Karpas-422 (cell line): Measurements from ENCODE around the gene RAET1G. TPM values are rescaled to one million over a fixed set of nuclear protein-coding genes. Genes with fewer than 3 reads are reported as not detected.
"Not testable (repeated sequence)": the region's sequence is repeated elsewhere in the genome, so short reads cannot be mapped to it uniquely, and the experiment has no call there.

Experiments used
- DNase-seq: peaks from one replicate; pipeline ENCODE4 v3.0.0-alpha.2; 2015
- H2AFZ ChIP-seq: fragments of 200-600 bp; sonication (generic); 2 replicates; pipeline ENCODE4 v1.6.1; 2014; ENCODE audit warnings: antibody characterized with exemption, low read length, mixed read lengths
- H3K27ac ChIP-seq: fragments of 200-600 bp; sonication (generic); 2 replicates; pipeline ENCODE4 v1.5.1; 2014; ENCODE audit warnings: mild to moderate bottlenecking, low read length, moderate library complexity
- H3K27me3 ChIP-seq: fragments of 200-600 bp; sonication (generic); 2 replicates; pipeline ENCODE4 v1.6.1; 2014; ENCODE audit warnings: low read length, mixed read lengths
- H3K36me3 ChIP-seq: fragments of 200-600 bp; sonication (generic); 2 replicates; pipeline ENCODE4 v1.6.1; 2014; ENCODE audit warnings: low read length, mixed read lengths; ENCODE audit not compliant: insufficient read depth
- H3K4me1 ChIP-seq: fragments of 200-600 bp; sonication (generic); 2 replicates; pipeline ENCODE4 v1.6.1; 2014; ENCODE audit warnings: mild to moderate bottlenecking, low read length, mixed read lengths
- H3K4me2 ChIP-seq: fragments of 200-600 bp; sonication (generic); 2 replicates; pipeline ENCODE4 v1.6.1; 2014; ENCODE audit warnings: low read length, low read depth, mild to moderate bottlenecking; ENCODE audit not compliant: poor library complexity, severe bottlenecking
- H3K4me3 ChIP-seq: fragments of 200-600 bp; sonication (generic); 2 replicates; pipeline ENCODE4 v1.5.1; 2014; ENCODE audit warnings: mild to moderate bottlenecking, antibody characterized with exemption, low read length, mixed read lengths
- H3K79me2 ChIP-seq: fragments of 200-600 bp; sonication (generic); 2 replicates; pipeline ENCODE4 v1.6.1; 2014; ENCODE audit warnings: mild to moderate bottlenecking, low read length, mixed read lengths
- H3K9ac ChIP-seq: fragments of 200-600 bp; sonication (generic); 2 replicates; pipeline ENCODE4 v1.6.0; 2014; ENCODE audit warnings: low read length
- H3K9me2 ChIP-seq: fragments of 200-600 bp; sonication (generic), shearing (Covaris generic); replicated peaks from 2 replicates; pipeline ENCODE4 v1.6.0; 2014; ENCODE audit warnings: mild to moderate bottlenecking, low read length, moderate library complexity; ENCODE audit not compliant: insufficient read depth
- H3K9me3 ChIP-seq: fragments of 300-700, 200-600 bp; sonication (generic); 2 replicates; pipeline ENCODE4 v1.6.1; 2014; ENCODE audit warnings: low read length, mixed read lengths
- H4K20me1 ChIP-seq: fragments of 200-600 bp; sonication (generic); 2 replicates; pipeline ENCODE4 v1.6.1; 2014; ENCODE audit warnings: mild to moderate bottlenecking, antibody characterized with exemption, low read length, low read depth; ENCODE audit not compliant: insufficient read depth
- total RNA-seq: library from RNA; depleted of rRNA; stranded (reverse); fragments of >200 nt; shearing (Covaris generic); gene quantifications from 2 replicates; pipeline ENCODE4 v1.2.3, GENCODE V29; 2014; ENCODE audit warnings: low replicate concordance; rRNA removed

RAET1G gene, protein sequence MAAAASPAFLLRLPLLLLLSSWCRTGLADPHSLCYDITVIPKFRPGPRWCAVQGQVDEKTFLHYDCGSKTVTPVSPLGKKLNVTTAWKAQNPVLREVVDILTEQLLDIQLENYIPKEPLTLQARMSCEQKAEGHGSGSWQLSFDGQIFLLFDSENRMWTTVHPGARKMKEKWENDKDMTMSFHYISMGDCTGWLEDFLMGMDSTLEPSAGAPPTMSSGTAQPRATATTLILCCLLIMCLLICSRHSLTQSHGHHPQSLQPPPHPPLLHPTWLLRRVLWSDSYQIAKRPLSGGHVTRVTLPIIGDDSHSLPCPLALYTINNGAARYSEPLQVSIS
- total RNA-seq: not detected in 2 replicates

DNA sequence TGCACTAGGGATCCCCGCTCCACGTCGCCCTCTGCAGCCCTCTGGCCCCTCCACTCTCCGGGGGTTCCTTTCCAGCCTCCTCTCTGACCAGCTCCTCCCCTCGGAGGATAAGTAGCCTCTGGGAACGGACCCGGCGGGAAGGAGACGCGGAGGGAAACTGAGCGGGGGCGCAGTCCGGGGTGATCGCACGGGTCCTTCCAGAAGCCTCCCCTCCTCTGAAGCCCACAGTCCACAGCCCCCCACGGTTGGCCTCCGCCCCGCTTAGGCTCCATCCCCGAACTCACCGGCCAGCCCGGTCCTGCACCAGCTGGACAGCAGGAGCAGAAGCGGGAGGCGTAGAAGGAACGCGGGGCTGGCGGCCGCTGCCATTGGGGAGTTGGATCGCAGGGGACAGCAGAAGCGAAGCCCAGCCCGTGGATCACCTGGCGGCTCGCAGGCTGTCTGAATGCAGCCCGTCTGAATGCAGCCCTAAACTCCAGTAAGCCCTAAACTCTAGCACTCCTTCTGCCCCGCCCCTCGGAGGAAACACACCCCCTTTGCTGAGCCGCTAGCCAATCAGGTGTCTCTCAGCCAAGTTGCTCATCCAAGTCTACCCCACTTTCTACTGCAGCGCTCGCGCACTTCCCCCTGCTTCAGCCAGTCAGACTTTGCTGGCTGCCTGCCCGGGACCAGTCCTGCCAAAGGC, at the start of gene RAET1G:
TSS of gene RAET1G (minus strand) at position 480 of the 685 bp plus-strand sequence. CDS start at position 369, 111 bp downstream.
- no peak within 1 kb of the TSS for H3K27ac ChIP-seq
- H3K9ac ChIP-seq: 0 out of 2 replicates have a peak within 1 kb of the TSS, but pooled peaks have one; percentile 32
- no peaks in the 10 kb centered on the region for H3K9me3 ChIP-seq
- no peaks in the 10 kb centered on the region for H3K79me2 ChIP-seq
- no peaks in the 10 kb centered on the region for H3K27me3 ChIP-seq
- DNase-seq: peak; percentile 95
- H3K9me2 ChIP-seq: no peaks in the 10 kb centered on the region
- no peak within 1 kb of the TSS; the same call in 1 of the 2 replicates for H2AFZ ChIP-seq
- H3K4me1 ChIP-seq: peaks cover 15% of the 10 kb centered on the region
- peak within 1 kb of the TSS; percentile 51; the same call in 1 of the 2 replicates for H3K4me3 ChIP-seq
- H4K20me1 ChIP-seq: 0 out of 2 replicates have a peak, but pooled peaks cover 2% of the 10 kb centered on the region
- peak within 1 kb of the TSS; percentile 69 for H3K4me2 ChIP-seq
- H3K36me3 ChIP-seq: no peaks in the 10 kb centered on the region

DNA sequence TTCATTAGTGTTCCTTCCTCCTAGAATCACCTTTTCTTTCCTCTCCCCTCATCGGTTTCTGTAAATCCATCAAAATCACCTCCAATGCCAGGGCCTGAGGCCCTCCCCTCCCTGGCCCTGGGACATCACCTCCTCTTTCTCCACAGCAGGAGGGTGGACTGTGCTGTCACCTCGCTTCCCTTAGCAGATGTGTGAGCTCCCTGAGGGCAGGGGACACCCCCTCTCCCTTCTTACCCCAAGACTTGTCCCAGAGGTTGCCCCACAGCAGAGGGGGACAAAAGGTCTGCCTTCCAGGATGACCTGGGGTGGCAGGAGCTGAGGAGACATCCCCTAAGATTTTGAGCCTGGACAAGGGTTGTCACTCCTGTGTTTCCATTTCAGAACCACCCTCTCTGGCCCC, 46.7 kb upstream of the RAET1G start:
- Histone ChIP-seq H3K9ac (no peak overlapping the region), H3K79me2 (no peaks in the 10 kb centered on the region), H3K9me3 (no peaks in the 10 kb centered on the region), H3K9me2 (no peaks in the 10 kb centered on the region), H2AFZ (no peak overlapping the region), H3K27ac (no peak overlapping the region), H3K4me2 (no peak overlapping the region), H4K20me1 (no peaks in the 10 kb centered on the region), H3K36me3 (no peaks in the 10 kb centered on the region), H3K27me3 (no peaks in the 10 kb centered on the region), H3K4me1 (no peaks in the 10 kb centered on the region), H3K4me3 (no peak overlapping the region)
- DNase-seq: no peak

DNA sequence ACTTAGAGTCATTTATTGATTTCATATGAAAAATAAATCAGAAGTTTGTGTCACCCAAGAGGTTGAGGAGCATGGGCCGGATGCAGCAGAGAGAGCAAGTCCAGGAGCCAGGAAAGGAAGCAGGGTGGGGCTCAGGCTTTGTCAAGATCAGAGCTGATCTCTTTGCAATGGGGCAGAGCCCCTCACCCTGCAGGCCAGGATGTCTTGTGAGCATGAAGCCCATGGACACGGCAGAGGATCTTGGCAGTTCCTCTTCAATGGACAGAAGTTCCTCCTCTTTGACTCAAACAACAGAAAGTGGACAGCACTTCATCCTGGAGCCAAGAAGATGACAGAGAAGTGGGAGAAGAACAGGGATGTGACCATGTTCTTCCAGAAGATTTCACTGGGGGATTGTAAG, 46.0 kb upstream of the RAET1G start:
- not testable (repeated sequence) for H3K79me2 ChIP-seq, H3K9me2 ChIP-seq, H3K36me3 ChIP-seq, H4K20me1 ChIP-seq, DNase-seq, H3K27me3 ChIP-seq, H2AFZ ChIP-seq, H3K4me2 ChIP-seq, H3K4me3 ChIP-seq, H3K9me3 ChIP-seq, H3K9ac ChIP-seq, H3K4me1 ChIP-seq, H3K27ac ChIP-seq

DNA sequence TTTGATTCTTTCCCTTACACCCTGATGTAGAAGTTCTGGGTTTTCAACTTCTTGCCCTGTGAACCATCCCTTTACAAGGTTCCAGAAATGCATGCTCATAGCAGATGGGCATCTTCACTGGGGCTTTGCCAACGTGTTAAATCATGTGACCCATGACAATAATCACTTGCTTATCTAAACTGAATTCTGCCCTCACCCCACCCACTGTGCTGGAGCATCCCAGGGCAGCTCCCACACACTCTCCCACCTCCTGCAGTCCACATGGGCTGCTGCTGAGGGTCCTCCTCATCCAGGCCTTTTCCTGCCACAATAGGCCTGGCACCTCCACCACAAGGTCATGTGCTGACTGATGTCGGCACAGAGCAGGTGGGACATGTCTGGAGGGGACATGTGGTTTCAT, 45.1 kb upstream of the RAET1G start:
- H3K27me3 ChIP-seq, H3K79me2 ChIP-seq, H3K9me3 ChIP-seq, H4K20me1 ChIP-seq, H3K36me3 ChIP-seq, H3K9ac ChIP-seq, H3K4me2 ChIP-seq, H2AFZ ChIP-seq, H3K27ac ChIP-seq, DNase-seq, H3K4me3 ChIP-seq, H3K4me1 ChIP-seq, H3K9me2 ChIP-seq: not testable (repeated sequence)

DNA sequence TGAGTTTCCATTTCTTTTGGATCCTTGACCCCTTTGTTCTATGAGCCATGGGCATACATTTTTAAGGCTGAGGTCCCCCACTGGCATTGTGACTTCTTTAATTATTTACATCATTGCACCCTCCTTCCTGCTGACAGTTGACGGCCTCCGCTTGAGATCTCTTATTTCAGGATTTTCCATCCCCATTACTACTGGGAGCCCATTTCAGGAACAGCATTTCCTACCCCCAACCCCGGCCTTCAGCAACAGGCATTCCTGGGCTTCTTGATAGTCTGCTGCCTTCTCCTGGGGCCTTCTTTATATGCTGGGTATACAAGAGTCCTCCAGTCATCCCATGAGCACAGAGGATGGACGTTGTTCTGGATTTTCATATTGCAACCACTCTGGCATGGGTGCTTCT, 44.7 kb upstream of the RAET1G start:
- Histone ChIP-seq H3K4me1 (peaks cover 6% of the 10 kb centered on the region), H3K27ac (no peak overlapping the region), H4K20me1 (no peaks in the 10 kb centered on the region), H3K9me2 (no peaks in the 10 kb centered on the region), H3K27me3 (no peaks in the 10 kb centered on the region), H3K4me2 (no peak overlapping the region), H2AFZ (no peak overlapping the region), H3K36me3 (no peaks in the 10 kb centered on the region), H3K9me3 (no peaks in the 10 kb centered on the region), H3K9ac (no peak overlapping the region), H3K79me2 (no peaks in the 10 kb centered on the region), H3K4me3 (no peak overlapping the region)
- DNase-seq: no peak

DNA sequence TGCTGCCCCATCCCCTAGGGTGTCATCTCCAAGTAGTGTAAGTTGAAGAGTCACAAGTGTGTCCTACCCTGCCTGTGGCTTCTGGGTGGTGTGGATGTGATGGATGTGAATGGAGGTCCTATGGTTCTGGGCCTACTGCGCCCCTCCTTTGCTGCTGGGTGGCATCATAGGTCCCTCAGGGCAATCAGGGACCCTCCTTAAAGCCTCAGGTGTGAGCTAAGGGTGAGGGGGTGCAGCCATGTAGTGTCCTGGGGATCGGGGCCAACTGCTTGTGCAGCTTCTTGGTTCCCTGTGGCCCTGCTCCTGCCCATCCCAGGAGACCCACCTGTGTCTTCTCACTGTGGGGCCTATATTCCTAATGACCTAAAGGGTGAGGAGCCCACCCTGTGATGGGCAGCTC, 43.4 kb upstream of the RAET1G start:
- not testable (repeated sequence) for H3K36me3 ChIP-seq, H3K4me1 ChIP-seq, H3K9me3 ChIP-seq, H3K9ac ChIP-seq, H3K27me3 ChIP-seq, H3K9me2 ChIP-seq, H2AFZ ChIP-seq, H3K79me2 ChIP-seq, H3K4me3 ChIP-seq, H3K4me2 ChIP-seq, H4K20me1 ChIP-seq, H3K27ac ChIP-seq, DNase-seq

DNA sequence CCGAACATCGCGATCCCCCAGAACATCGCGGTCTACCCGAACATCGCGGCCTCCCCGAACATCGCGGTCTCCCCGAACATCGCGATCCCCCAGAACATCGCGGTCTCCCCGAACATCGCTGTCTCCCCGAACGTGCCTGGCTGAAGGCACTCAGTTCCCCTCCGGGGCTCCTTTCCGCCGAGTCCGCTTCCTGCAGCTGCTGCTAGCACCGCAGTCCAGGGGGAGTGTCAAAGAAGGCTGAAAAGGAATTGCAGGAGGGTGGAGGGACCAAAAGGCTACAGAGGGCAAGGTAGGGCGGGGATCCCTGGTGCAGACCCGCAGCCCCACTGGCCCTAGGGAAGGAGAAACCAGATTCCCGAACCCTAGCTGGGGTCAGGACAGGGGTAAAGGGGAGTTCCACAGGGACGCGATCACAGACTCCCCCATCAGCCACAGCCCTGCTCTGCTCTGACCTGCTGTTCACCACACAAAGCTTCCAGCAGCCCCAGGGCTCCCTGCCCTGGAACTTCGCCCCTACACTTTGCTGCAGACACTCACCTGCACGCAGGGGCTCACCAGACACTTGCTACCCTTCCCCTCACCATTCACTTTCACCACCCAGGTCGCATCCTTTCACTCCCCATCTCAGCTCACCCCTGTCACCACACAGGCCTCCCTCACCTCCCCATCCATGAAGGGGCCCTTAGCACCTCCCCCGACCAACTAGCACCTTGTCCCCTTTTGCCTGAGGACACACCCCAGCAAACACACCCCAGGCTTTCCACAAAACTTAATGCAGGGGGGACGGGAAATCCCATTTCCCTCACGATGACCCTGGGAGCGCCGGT, 42.5 kb upstream of the RAET1G start:
- Histone ChIP-seq H2AFZ (no peak overlapping the region), H3K9me2 (no peaks in the 10 kb centered on the region), H3K27ac (no peak overlapping the region), H3K79me2 (no peaks in the 10 kb centered on the region), H3K36me3 (no peaks in the 10 kb centered on the region), H3K4me3 (no peak overlapping the region), H3K27me3 (no peaks in the 10 kb centered on the region), H3K4me1 (peaks cover 6% of the 10 kb centered on the region), H3K9ac (no peak overlapping the region), H3K4me2 (no peak overlapping the region), H4K20me1 (no peaks in the 10 kb centered on the region), H3K9me3 (no peaks in the 10 kb centered on the region)
- no peak for DNase-seq
